GM19099 (cell line): Measurements from ENCODE around the gene NT5DC3.

Source experiments
- POLR2A ChIP-seq: IDR thresholded peaks from 3 replicates; pipeline ENCODE4 v1.6.1; 2011; ENCODE audit warnings: low read depth; ENCODE audit not compliant: insufficient read length; ENCODE audit errors: extremely low read depth

Gene NT5DC3

GRCh38 chr12:103840876-103841689 lies at the start of gene NT5DC3:
NT5DC3 (minus strand) TSS chr12:103841234; CDS start chr12:103841156, 78 bp downstream.
- TF ChIP-seq POLR2A, result peak; percentile 90

- no peak for TF ChIP-seq POLR2A
Measured at GRCh38 chr12:103887738-103888137, 46.7 kb upstream of the NT5DC3 start.

GRCh38 chr12:103886195-103886797 lies 45.3 kb upstream of the NT5DC3 start:
- TF ChIP-seq POLR2A, result no peak

GRCh38 chr12:103884316-103884715 lies 43.3 kb upstream of the NT5DC3 start:
- TF ChIP-seq POLR2A, result no peak

GRCh38 chr12:103883908-103884307 lies 42.9 kb upstream of the NT5DC3 start:
- TF ChIP-seq POLR2A, result no peak

- no peak for TF ChIP-seq POLR2A
Measured at GRCh38 chr12:103882861-103883596, 42.0 kb upstream of the NT5DC3 start.

- TF ChIP-seq POLR2A, result no peak
Measured at GRCh38 chr12:103881261-103881660, 40.2 kb upstream of the NT5DC3 start.

GRCh38 chr12:103880299-103881142 lies 39.5 kb upstream of the NT5DC3 start:
- peak; percentile 23 for TF ChIP-seq POLR2A

- no peak for TF ChIP-seq POLR2A
Measured at GRCh38 chr12:103879878-103880277, 38.8 kb upstream of the NT5DC3 start.

GRCh38 chr12:103879048-103879692 lies 38.1 kb upstream of the NT5DC3 start:
- no peak for TF ChIP-seq POLR2A

GRCh38 chr12:103877934-103878510 lies 37.0 kb upstream of the NT5DC3 start:
- no peak for TF ChIP-seq POLR2A

GRCh38 chr12:103877288-103877687 lies 36.3 kb upstream of the NT5DC3 start:
- TF ChIP-seq POLR2A, result no peak

GRCh38 chr12:103875666-103876065 lies 34.6 kb upstream of the NT5DC3 start:
- no peak for TF ChIP-seq POLR2A

GRCh38 chr12:103868215-103868614 lies 27.2 kb upstream of the NT5DC3 start:
- no peak for TF ChIP-seq POLR2A
